Endothelial cell of umbilical vein (primary cell): Measurements from ENCODE around the gene CHSY1. TPM values are rescaled to one million over a fixed set of nuclear protein-coding genes. Genes with fewer than 3 reads are reported as not detected.

ENCODE experiments used
- BruUV-seq: library from RNA; stranded (reverse); fragments of 400-500 nt; replicated peaks from 2 replicates; lab custom pipeline; 2021; lab: Mats Ljungman, UMichigan
- CTCF ChIA-PET: fragments of 300-600, 350-600 bp; sonication (Branson Sonifier 250); formaldehyde crosslinking; loops from one replicate; lab custom pipeline; 2021; ENCODE audit warnings: antibody characterized with exemption, inconsistent platforms; lab: Charles Lee
- POLR2A ChIA-PET: fragments of 300-600, 350-600 bp; sonication (Branson Sonifier 250); formaldehyde crosslinking; loops from one replicate; lab custom pipeline; 2021; ENCODE audit warnings: antibody characterized with exemption, inconsistent platforms; lab: Charles Lee
- DNase-seq: peaks from one replicate; pipeline ENCODE4 v3.0.0-alpha.2; 2011; ENCODE audit warnings: low read depth, low spot score
- FAIRE-seq: peaks from 2 replicates; lab custom pipeline; 2011; peaks lifted over from hg19 to GRCh38; lab: Jason Lieb, UNC
- H2AFZ ChIP-seq: 2 replicates; pipeline ENCODE4 v1.6.0; 2012; ENCODE audit warnings: low read depth, low read length, control low read depth, inconsistent platforms
- H3K27ac ChIP-seq: 2 replicates; pipeline ENCODE4 v1.5.1; 2011; ENCODE audit warnings: low read depth, mild to moderate bottlenecking, control low read depth, low read length, moderate library complexity; ENCODE audit not compliant: insufficient read depth
- H3K27me3 ChIP-seq, 2 experiments: 2 replicates each; pipeline versions ENCODE4 v1.6.0 to v1.6.1; 2011; ENCODE audit warnings: low read length in 2 of 2, mixed read lengths in 1 of 2; ENCODE audit not compliant: control insufficient read depth in 2 of 2, insufficient read depth in 2 of 2
- H3K36me3 ChIP-seq, 2 experiments: 2 replicates in 1 of 2; 3 replicates in 1 of 2; pipeline ENCODE4 v1.5.1; 2011; ENCODE audit warnings: low read length in 2 of 2, mild to moderate bottlenecking in 1 of 2, moderate library complexity in 1 of 2; ENCODE audit not compliant: control insufficient read depth in 2 of 2, insufficient read depth in 2 of 2; ENCODE audit errors: extremely low read depth in 1 of 2
- H3K4me1 ChIP-seq: 3 replicates; pipeline ENCODE4 v1.5.1; 2011; ENCODE audit warnings: mild to moderate bottlenecking, low read length; ENCODE audit not compliant: control insufficient read depth, insufficient read depth; ENCODE audit errors: extremely low read depth
- H3K4me2 ChIP-seq: 2 replicates; pipeline ENCODE4 v1.6.1; 2011; ENCODE audit warnings: low read length, control low read depth, mixed read lengths; ENCODE audit not compliant: insufficient read depth
- H3K4me3 ChIP-seq, 3 experiments: fragments of 200-600 bp in 1 of 3; sonication (generic), shearing (Covaris generic) in 1 of 3; replicated peaks in 1 of 3; 2 replicates each; pipeline ENCODE4 v1.5.1; 2011 to 2016; ENCODE audit warnings: control low read depth in 3 of 3, low read length in 3 of 3, mild to moderate bottlenecking in 2 of 3, inconsistent platforms in 1 of 3, low read depth in 1 of 3, moderate library complexity in 1 of 3; ENCODE audit not compliant: insufficient read depth in 1 of 3
- H3K79me2 ChIP-seq: 2 replicates; pipeline ENCODE4 v1.6.0; 2012; ENCODE audit warnings: low read length, inconsistent platforms; ENCODE audit not compliant: control insufficient read depth, insufficient read depth
- H3K9ac ChIP-seq: replicated peaks from 2 replicates; pipeline ENCODE3; 2011; ENCODE audit warnings: low read length, control low read depth; ENCODE audit not compliant: insufficient read depth; ENCODE audit errors: extremely low read depth
- H3K9me1 ChIP-seq: replicated peaks from 3 replicates; pipeline ENCODE4 v1.6.0; 2011; ENCODE audit warnings: mild to moderate bottlenecking, low read length; ENCODE audit not compliant: control insufficient read depth, insufficient read depth; ENCODE audit errors: extremely low read depth
- H3K9me3 ChIP-seq: replicated peaks from 2 replicates; pipeline ENCODE4 v1.5.1; 2012; ENCODE audit warnings: low read length, inconsistent platforms; ENCODE audit not compliant: control insufficient read depth, insufficient read depth
- H4K20me1 ChIP-seq: replicated peaks from 2 replicates; pipeline ENCODE3; 2011; ENCODE audit warnings: mild to moderate bottlenecking, low read length; ENCODE audit not compliant: control insufficient read depth, insufficient read depth; ENCODE audit errors: extremely low read depth
- EZH2 ChIP-seq: IDR thresholded peaks from 2 replicates; pipeline ENCODE4 v1.6.1; 2012; ENCODE audit warnings: borderline replicate concordance, low read depth, mild to moderate bottlenecking, moderate library complexity, low read length, inconsistent platforms; ENCODE audit not compliant: severe bottlenecking
- GATA2 ChIP-seq: IDR thresholded peaks from 2 replicates; pipeline ENCODE4 v1.7.0; 2011; ENCODE audit warnings: low read depth, mild to moderate bottlenecking, moderate library complexity, mixed read lengths, low read length; ENCODE audit not compliant: insufficient read length, insufficient read depth
- JUN ChIP-seq: IDR thresholded peaks from 2 replicates; pipeline ENCODE4 v1.6.1; 2011; ENCODE audit warnings: borderline replicate concordance, low read depth; ENCODE audit not compliant: insufficient read length, insufficient read depth
- dilution Hi-C: fragments of 300-500 bp; cut with MboI; formaldehyde crosslinking; loops from one replicate; pipeline ENCODE4 v1.15.0; 2019; ENCODE audit warnings: low sequenced_read_pairs; ENCODE audit not compliant: extremely low pct_ligation_motif_present
- intact Hi-C: fragments of 100-400 bp; cut with micrococcal nuclease; formaldehyde crosslinking; loops from one replicate; pipeline ENCODE4 v1.10.0; 2022
- polyA plus RNA-seq, 4 experiments: library from polyadenylated mRNA; depleted of rRNA in 3 of 4; stranded (reverse) in 3 of 4; unstranded in 1 of 4; fragments of >200 nt; gene quantifications; 2 replicates each; pipeline versions ENCODE4 v1.2.1 to v1.2.3, GENCODE V29; 2011 to 2012; ENCODE audit warnings: missing spikeins in 1 of 4
- total RNA-seq: library from RNA; stranded (reverse); gene quantifications from 2 replicates; pipeline ENCODE4 v1.2.3, GENCODE V29; 2021

CHSY1 gene
- total and polyA plus RNA-seq, 2 donors (not counting 3 experiments of a cell fraction or from before 2014, with no cell fraction given), result 23.7 to 50.8 TPM

- no peak for FAIRE-seq
- dilution Hi-C loops, result no loop called here
Observed at GRCh38 chr15:101198031-101198575, 53.7 kb downstream of the CHSY1 start.

DNA sequence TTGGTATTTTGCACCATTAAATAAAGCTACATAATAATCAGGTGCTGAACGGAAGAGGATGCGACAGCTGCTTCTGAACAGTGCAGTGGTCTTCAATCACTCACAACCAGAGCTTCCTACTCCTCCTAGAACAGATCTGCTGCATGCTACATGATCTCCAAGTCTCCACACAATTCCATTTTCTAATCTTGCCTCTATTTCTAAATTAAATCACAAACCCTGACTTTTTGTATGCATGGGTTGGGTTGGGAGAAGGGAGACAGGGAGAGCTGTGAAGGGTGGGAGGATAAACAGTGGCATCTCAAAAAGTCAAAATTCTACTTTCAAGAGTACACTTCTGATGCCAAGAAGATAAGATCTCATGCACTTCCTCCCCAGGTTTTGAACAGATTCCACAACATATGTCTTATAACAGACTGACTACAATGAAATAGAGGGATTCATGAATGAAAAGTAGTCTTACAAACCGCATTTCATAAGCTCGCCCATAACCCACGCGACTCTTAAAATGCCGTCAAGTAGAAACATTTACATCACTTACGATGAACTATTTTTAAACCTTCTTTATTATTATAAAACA lies 57.2 kb downstream of the CHSY1 start:
- DNase-seq, result no peak
- dilution Hi-C loops (no loop called here), intact Hi-C loops (no loop called here)
- Histone ChIP-seq H3K9ac (no peak overlapping the region), H3K9me3 (no peaks in the 10 kb centered on the region), H3K27me3 (no peaks in the 10 kb centered on the region), H3K36me3 (no peaks in the 10 kb centered on the region), H2AFZ (no peak overlapping the region), H3K4me1 (peaks cover 8% of the 10 kb centered on the region), H4K20me1 (peaks cover 7% of the 10 kb centered on the region), H3K4me3 (no peak overlapping the region), H3K4me2 (no peak overlapping the region), H3K27ac (no peak overlapping the region), H3K9me1 (no peaks in the 10 kb centered on the region), H3K79me2 (peaks cover 95% of the 10 kb centered on the region)
- BruUV-seq, result no TSS peak
- POLR2A ChIA-PET, result no interaction called here
- no peak for FAIRE-seq
- CTCF ChIA-PET, result interaction anchor here (0.8 to 1.2 kb wide), 6 partner anchors 18 to 57 kb away, joined by 3 to 4 read pairs (median 3); partner anchors contain the start of gene CHSY1
- TF ChIP-seq GATA2, result peak; percentile 51
- TF ChIP-seq JUN, result no peak

More at GRCh38 chr15:101198031-101198575, 53.7 kb downstream of the CHSY1 start:
- TF ChIP-seq GATA2 (no peak), EZH2 (no peak)
- peaks cover 80% of the 10 kb centered on the region for H3K79me2 ChIP-seq
- H4K20me1 ChIP-seq, result peaks cover 7% of the 10 kb centered on the region
- no peak overlapping the region for H3K4me2 ChIP-seq
- peaks cover 23% of the 10 kb centered on the region for H3K4me1 ChIP-seq
- no peaks in the 10 kb centered on the region for H3K27me3 ChIP-seq
- no peaks in the 10 kb centered on the region for H3K9me3 ChIP-seq
- no peaks in the 10 kb centered on the region for H3K9me1 ChIP-seq
- H3K4me3 ChIP-seq, result no peak overlapping the region
- no peak overlapping the region for H2AFZ ChIP-seq
- no peaks in the 10 kb centered on the region for H3K36me3 ChIP-seq
- no peak overlapping the region for H3K27ac ChIP-seq
- POLR2A ChIA-PET, result no interaction called here
- CTCF ChIA-PET, result interaction anchor here (1.2 kb wide), 1 partner anchor 10 kb away, joined by 4 read pairs; no protein-coding TSS in a partner anchor
- no TSS peak for BruUV-seq
- H3K9ac ChIP-seq, result no peak overlapping the region
- intact Hi-C loops, result no loop called here
- no peak for DNase-seq
